ENCODE results near the gene VSTM2A. TPM values are rescaled to one million over a fixed set of nuclear protein-coding genes. Genes with fewer than 3 reads are reported as not detected.

Gene VSTM2A
- total RNA-seq, 1 donor from 2014 or later, result not detected

DNA sequence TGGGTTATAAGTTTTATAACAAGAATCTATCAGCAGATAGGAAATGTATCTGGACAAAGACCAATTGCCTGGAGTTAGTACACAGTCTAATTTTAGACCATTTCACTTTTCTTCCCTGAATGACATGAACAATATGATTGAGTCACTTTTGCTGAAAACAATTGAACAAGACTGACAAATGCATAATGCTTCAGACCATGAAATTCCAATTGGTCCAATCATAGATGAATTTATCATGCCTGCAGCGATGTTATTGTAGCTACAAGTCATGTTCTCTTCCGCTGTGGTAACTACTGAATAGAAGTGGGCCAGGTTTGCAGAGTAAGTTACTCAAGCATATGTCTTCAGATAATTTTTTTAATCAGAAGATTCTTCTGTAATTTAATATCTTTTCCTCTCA lies 73.4 kb downstream of the VSTM2A start:
- DNase-seq (ENCODE audit: low spot score) (no peak), ATAC-seq (no peak)

Other genes with a start within 250 kb of the VSTM2A start
- gene SEC61G, start 216.8 kb downstream of the VSTM2A start, total RNA-seq, result 57.8 TPM